OCI-LY1 (cell line): ENCODE data around the gene CSF1.

ENCODE experiments used
- H2AFZ ChIP-seq: fragments of 200-600 bp; sonication (generic), shearing (Covaris generic); 2 replicates; pipeline ENCODE4 v1.6.0; 2014; ENCODE audit warnings: antibody characterized with exemption, mild to moderate bottlenecking, low read length
- H3F3A ChIP-seq: fragments of 200-600 bp; sonication (generic), shearing (Covaris generic); 2 replicates; pipeline ENCODE4 v1.6.0; 2014; ENCODE audit warnings: mild to moderate bottlenecking, antibody characterized with exemption, low read length, moderate library complexity; ENCODE audit not compliant: insufficient read depth
- H3K27ac ChIP-seq: fragments of 200-600 bp; sonication (generic); 2 replicates; pipeline ENCODE4 v1.5.1; 2014; ENCODE audit warnings: low read length, mixed run types, mild to moderate bottlenecking, low read depth; ENCODE audit not compliant: poor library complexity, severe bottlenecking
- H3K27me3 ChIP-seq: fragments of 200-600 bp; sonication (generic); 2 replicates; pipeline ENCODE4 v1.6.0; 2014; ENCODE audit warnings: antibody characterized with exemption, mild to moderate bottlenecking, low read length, moderate library complexity; ENCODE audit not compliant: insufficient read depth
- H3K36me3 ChIP-seq: fragments of 200-600 bp; sonication (generic); 2 replicates; pipeline ENCODE4 v1.6.1; 2014; ENCODE audit warnings: mild to moderate bottlenecking, antibody characterized with exemption, low read length, moderate library complexity, mixed read lengths; ENCODE audit not compliant: insufficient read depth
- H3K4me1 ChIP-seq: fragments of 200-600 bp; sonication (generic); 2 replicates; pipeline ENCODE4 v1.5.1; 2014; ENCODE audit warnings: mild to moderate bottlenecking, low read length, moderate library complexity; ENCODE audit not compliant: insufficient read depth, severe bottlenecking
- H3K4me2 ChIP-seq: fragments of 200-600 bp; sonication (generic), shearing (Covaris generic); 2 replicates; pipeline ENCODE4 v1.6.1; 2014; ENCODE audit warnings: low read length
- H3K4me3 ChIP-seq: fragments of 200-600 bp; sonication (generic); 2 replicates; pipeline ENCODE4 v1.5.1; 2014; ENCODE audit warnings: low read length, low read depth, mild to moderate bottlenecking, mixed read lengths; ENCODE audit not compliant: poor library complexity, severe bottlenecking
- H3K79me2 ChIP-seq: fragments of 200-600 bp; shearing (Covaris generic); 2 replicates; pipeline ENCODE4 v1.6.1; 2016; ENCODE audit warnings: mixed run types, low read length, mixed read lengths; ENCODE audit not compliant: insufficient read depth
- H3K9ac ChIP-seq: fragments of 200-600 bp; sonication (generic), shearing (Covaris generic); 2 replicates; pipeline ENCODE4 v1.6.1; 2014; ENCODE audit warnings: mild to moderate bottlenecking, low read length, mixed read lengths
- H3K9me2 ChIP-seq: fragments of 200-600 bp; sonication (generic), shearing (Covaris generic); 2 replicates; pipeline ENCODE4 v1.6.1; 2014; ENCODE audit warnings: low read depth, mild to moderate bottlenecking, low read length, mixed read lengths
- H3K9me3 ChIP-seq: fragments of 200-600 bp; shearing (Covaris generic); 2 replicates; pipeline ENCODE4 v1.6.1; 2014; ENCODE audit warnings: low read length, mixed read lengths
- H4K20me1 ChIP-seq: fragments of 200-600 bp; sonication (generic), shearing (Covaris generic); 2 replicates; pipeline ENCODE4 v1.6.0; 2016; ENCODE audit warnings: mild to moderate bottlenecking, low read length; ENCODE audit not compliant: insufficient read depth
- CTCF ChIP-seq: fragments of 200-600 bp; sonication (generic), shearing (Covaris generic); IDR thresholded peaks from 2 replicates; pipeline ENCODE4 v1.5.1; 2017; ENCODE audit warnings: mild to moderate bottlenecking, antibody characterized with exemption, low read length, moderate library complexity, mixed read lengths
- EZH2 ChIP-seq: fragments of 200-600 bp; sonication (generic), shearing (Covaris generic); IDR thresholded peaks from 2 replicates; pipeline ENCODE4 v1.8.0; 2017; ENCODE audit warnings: borderline replicate concordance, mixed run types, mild to moderate bottlenecking, antibody characterized with exemption, low read length, moderate library complexity, mixed read lengths

The CSF1 gene

GRCh38 chr1:109898842-109899241 is 11.8 kb upstream of the CSF1 start:
- Histone ChIP-seq H3K27ac (no peak overlapping the region), H2AFZ (no peak overlapping the region), H3K4me3 (no peak overlapping the region), H3K36me3 (no peaks in the 10 kb centered on the region), H3K79me2 (no peaks in the 10 kb centered on the region), H3K27me3 (peaks cover 9% of the 10 kb centered on the region), H3K9ac (no peak overlapping the region), H4K20me1 (no peaks in the 10 kb centered on the region), H3F3A (no peaks in the 10 kb centered on the region), H3K9me2 (no peaks in the 10 kb centered on the region), H3K4me1 (no peaks in the 10 kb centered on the region), H3K4me2 (no peak overlapping the region), H3K9me3 (no peaks in the 10 kb centered on the region)
- TF ChIP-seq EZH2 (no peak), CTCF (no peak)

GRCh38 chr1:109901141-109901523 is 9.5 kb upstream of the CSF1 start:
- H3K27me3 ChIP-seq: peaks cover 9% of the 10 kb centered on the region; the same call in 1 of the 2 replicates
- H3K4me3 ChIP-seq: no peak overlapping the region
- H3K9me3 ChIP-seq: no peaks in the 10 kb centered on the region
- no peaks in the 10 kb centered on the region for H3K79me2 ChIP-seq
- no peaks in the 10 kb centered on the region for H3K9me2 ChIP-seq
- H3K4me1 ChIP-seq: no peaks in the 10 kb centered on the region
- no peak overlapping the region for H3K27ac ChIP-seq
- H3K36me3 ChIP-seq: no peaks in the 10 kb centered on the region
- no peak overlapping the region for H3K4me2 ChIP-seq
- H3F3A ChIP-seq: no peaks in the 10 kb centered on the region
- no peak overlapping the region for H3K9ac ChIP-seq
- no peak overlapping the region for H2AFZ ChIP-seq
- H4K20me1 ChIP-seq: no peaks in the 10 kb centered on the region
- TF ChIP-seq EZH2 (no peak), CTCF (no peak)

- Histone ChIP-seq H3K9me3 (no peaks in the 10 kb centered on the region), H3K4me1 (no peaks in the 10 kb centered on the region), H3K9ac (no peak overlapping the region), H3K36me3 (no peaks in the 10 kb centered on the region), H4K20me1 (no peaks in the 10 kb centered on the region), H3K79me2 (no peaks in the 10 kb centered on the region), H3K9me2 (no peaks in the 10 kb centered on the region), H3K27ac (no peak overlapping the region), H3K4me2 (no peak overlapping the region), H3F3A (no peaks in the 10 kb centered on the region), H3K4me3 (no peak overlapping the region), H2AFZ (no peak overlapping the region), H3K27me3 (peaks cover 9% of the 10 kb centered on the region; the same call in 1 of the 2 replicates)
- TF ChIP-seq EZH2 (no peak), CTCF (no peak)
Measured at GRCh38 chr1:109901524-109902145, 9.0 kb upstream of the CSF1 start.
